WI38 (cell line): ENCODE results near the gene STXBP3.

Experiments
- H3K4me3 ChIP-seq: 2 replicates; pipeline ENCODE4 v1.5.1; 2011; ENCODE audit warnings: low read depth, mild to moderate bottlenecking, control low read depth, low read length
- TF ChIP-seq, protein P1 (sequence below): IDR thresholded peaks from 2 replicates; pipeline ENCODE4 v1.5.1; 2012; ENCODE audit warnings: low read depth, mild to moderate bottlenecking, control low read depth, low read length

Gene STXBP3

DNA sequence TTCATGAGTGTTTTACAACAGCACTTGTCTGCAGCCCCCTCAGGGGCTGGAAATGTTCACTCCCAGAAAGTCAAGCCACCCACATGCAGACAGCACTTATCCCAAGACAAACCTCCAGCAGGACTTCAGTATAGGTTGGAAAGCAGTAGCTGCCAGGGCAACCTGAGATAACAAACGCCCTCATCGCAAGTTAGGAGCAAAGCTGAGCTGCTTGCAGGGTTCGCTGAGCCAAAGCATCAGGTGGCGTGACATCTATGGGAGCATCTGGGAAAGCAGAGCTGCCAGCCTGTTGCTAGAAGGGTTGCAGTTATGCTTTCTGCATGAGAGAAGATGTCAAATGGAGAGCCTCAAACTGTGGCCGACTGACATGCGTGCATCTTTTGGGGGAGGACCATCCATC, 4.2 kb upstream of the STXBP3 start:
- H3K4me3 ChIP-seq: no peak overlapping the region
- TF ChIP-seq, protein P1, sequence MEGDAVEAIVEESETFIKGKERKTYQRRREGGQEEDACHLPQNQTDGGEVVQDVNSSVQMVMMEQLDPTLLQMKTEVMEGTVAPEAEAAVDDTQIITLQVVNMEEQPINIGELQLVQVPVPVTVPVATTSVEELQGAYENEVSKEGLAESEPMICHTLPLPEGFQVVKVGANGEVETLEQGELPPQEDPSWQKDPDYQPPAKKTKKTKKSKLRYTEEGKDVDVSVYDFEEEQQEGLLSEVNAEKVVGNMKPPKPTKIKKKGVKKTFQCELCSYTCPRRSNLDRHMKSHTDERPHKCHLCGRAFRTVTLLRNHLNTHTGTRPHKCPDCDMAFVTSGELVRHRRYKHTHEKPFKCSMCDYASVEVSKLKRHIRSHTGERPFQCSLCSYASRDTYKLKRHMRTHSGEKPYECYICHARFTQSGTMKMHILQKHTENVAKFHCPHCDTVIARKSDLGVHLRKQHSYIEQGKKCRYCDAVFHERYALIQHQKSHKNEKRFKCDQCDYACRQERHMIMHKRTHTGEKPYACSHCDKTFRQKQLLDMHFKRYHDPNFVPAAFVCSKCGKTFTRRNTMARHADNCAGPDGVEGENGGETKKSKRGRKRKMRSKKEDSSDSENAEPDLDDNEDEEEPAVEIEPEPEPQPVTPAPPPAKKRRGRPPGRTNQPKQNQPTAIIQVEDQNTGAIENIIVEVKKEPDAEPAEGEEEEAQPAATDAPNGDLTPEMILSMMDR: no peak

DNA sequence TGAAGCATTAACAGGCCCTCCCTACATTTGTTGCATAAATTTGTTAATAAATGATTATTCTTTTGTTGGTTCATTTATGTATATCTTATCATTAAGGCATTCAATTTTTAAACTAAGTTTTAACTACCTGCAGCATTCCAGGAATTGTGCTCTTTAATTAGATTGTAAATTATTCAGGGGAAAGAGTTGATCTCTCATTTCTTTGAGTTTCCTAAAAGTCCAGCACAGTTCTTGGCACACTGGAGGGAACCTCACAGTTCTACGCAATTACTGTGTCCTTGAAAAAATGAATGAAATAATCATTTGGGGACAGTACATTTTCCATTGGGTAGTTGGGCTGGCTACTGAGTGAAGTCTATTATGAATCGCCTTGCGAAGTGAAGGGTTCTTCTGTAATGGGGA, 493 bp upstream of the STXBP3 start:
- H3K4me3 ChIP-seq: no peak overlapping the region
- TF ChIP-seq, protein P1: no peak

DNA sequence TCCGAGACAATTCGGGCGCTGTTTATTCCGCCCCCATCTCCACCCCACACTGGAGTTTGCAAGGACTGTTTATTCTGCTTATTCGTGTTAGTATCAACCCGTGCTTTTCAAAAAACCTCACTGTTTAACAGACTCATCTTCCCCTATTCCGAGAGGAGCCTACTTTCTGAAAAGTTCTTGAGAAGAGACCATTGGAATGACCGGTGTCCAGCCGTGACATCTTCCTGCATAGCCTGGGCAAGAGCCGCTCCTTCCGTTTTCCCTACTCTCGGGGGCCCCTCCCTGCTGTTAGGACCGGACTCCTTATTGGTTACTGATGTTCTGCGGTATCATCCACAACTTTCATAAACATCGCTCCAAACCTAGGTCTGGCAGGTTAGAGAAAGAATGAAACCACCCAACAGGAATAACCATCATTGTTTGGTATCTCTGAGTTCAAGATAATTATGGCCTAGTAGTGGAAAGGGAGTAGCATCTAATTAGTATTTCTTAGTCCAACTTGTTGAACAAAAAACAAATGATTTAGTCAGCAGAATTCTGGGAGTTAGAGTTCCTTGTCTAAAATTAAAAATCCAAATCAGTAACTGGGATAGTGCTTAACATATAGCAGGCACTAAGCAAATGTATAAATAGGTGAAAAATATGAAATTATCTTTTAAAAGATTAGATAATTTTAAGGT, 837 bp downstream of the STXBP3 start:
- TF ChIP-seq, protein P1: no peak
- peak overlapping the region; percentile 91 for H3K4me3 ChIP-seq

DNA sequence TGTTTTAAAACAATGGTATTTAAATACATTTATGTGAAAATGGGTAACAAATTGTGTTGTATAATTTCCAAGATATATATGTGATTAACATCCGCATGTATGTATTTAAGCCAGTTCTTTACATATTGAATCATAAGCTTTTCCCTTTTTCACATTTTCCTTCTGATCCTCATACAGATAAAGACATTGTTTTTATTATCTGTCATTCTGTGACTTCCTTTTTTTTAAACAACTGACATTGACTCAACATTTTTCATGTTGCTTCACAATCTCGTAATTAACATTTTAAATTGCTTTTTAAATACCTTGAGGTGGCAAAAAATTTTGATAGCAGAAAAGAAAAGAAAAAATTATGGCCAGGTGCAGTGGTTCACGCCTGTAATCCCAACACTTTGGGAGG, 1.4 kb downstream of the STXBP3 start:
- TF ChIP-seq, protein P1: no peak
- H3K4me3 ChIP-seq: peak overlapping the region; percentile 91

DNA sequence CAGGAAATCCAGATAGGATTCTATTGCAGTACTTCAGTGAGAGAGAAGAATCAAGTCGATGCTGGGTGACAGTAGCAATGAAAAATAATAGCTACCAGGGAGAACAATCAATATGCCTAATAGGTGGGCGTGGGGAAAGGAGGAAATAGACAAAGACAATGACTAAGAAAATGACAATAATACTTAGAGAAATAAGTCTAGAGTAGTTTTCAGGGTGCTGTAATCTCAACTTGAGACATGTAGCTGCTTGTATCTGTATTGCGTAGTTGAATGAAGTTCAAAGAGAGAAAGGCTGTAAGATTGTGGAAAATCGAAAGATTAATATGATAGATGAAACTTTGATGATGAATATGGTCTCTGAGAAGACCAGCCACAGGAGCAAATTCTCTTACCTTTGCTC, 2.6 kb downstream of the STXBP3 start:
- TF ChIP-seq, protein P1: no peak
- no peak overlapping the region for H3K4me3 ChIP-seq

DNA sequence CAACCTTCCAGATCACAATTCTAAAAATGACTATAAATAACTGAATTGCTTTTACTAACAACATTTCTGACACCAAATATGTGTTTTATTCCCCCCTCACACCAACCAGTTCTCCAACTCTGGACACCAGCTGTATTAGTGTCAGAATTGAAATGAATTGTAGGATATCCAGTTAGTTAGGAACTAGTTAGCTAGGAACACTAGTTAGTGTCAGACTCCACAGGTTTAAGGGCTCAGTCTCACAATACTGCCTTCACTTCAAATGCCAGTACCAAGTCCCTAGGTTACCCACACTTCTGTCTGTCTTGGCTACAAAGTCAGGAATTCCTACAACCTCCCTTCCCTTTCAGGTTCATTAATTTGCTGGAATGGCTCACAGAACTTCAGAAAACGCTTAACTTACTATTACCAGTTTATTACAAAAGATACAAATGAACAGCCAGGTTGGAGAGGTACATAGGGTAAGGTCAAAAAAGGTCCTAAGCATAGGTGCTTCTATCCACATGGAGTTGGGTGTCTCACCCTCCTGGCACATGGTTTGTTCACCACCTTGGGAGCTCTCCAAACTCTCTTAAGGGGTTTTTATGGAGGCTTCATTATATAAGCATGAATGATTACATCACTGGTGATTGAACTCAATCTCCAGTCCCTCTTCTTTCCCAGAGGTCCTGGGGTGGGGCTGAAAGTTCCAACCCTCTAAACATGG, 4.2 kb downstream of the STXBP3 start:
- TF ChIP-seq, protein P1: no peak
- no peak overlapping the region for H3K4me3 ChIP-seq

DNA sequence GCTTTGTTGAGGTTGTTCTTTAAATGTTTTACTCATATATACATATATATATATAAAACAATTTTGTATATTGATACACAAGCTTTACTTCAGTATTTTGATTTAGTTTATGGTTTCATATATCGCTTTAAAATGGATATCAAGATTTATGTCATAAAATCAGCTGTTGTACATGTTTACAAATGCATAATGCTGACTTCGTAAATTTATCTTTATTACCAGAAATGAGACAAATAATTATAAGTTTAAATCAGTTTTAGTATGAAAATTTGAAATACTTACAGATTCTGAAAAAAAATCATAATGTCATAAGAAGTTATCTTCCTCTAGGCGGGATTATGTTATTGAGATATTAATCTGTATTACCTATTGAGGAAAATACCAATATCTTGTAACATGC, 6.9 kb downstream of the STXBP3 start:
- H3K4me3 ChIP-seq: no peak overlapping the region
- TF ChIP-seq, protein P1: no peak
